T follicular helper cell (primary cell): ENCODE measurements around the gene TLN1.

Experiments used
- DNase-seq: peaks from one replicate; pipeline ENCODE4 v3.0.0-alpha.2; 2020; ENCODE audit warnings: low read depth

TLN1 gene

DNA sequence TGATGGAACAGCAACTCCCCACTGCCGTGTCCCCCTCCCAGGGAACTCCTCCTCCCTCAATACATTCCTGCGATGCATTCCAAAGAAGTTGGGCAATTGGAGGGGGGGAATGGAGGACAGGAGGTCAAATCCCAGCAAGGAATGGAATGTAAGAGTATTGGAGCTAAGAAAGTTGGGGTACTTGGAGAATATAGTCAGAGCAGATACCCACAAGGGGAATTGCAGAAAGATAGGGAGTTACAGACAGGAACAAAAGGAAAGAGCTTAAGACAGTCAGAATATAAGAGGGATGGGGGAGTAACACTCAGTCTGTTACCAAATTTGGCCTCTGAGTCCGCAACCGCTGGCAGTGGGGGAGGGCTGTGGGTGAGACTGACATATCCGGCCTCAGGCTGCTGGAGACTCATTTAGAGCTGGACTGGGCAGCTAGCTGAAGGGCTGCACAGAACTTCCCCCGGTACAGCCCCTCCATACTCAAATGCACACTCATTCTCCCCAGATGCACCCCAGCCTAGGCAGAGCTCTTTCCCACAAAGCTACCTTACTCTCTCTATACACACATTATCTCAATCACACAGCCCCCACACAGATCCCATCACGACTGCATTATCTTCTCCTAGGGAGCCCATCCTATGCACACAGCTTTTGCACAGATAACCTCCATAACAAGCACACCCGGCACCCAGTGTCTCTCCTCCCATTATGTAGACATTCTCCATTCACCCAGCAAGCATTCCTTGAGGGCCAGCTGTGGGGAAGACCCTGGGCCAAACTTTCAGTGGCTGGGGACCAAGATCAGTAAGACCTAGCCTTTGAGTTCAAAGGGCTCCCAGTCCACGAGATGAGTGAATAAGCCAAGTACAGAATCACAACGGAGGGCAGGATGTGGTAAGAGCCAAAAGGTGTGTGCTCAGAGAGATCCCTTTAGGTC is 3.7 kb downstream of the TLN1 start:
- DNase-seq = no peak

DNA sequence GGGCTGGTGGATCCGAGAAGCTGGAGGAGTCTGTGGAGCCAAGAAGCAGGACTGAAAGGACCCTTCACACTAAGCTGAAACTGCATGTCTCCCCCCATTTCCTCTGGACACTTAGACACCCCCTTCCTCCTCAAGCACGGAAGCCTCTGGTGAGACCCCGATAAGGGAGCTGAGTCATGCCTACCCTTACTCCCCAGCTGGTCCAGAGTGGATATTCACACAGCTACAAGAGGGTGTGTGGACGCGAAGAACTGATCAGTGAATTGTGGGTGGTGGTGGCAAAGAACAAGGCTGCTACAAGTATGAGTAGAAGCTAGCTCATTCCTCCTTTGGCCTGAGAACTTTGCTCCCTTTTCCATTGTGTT is 4.3 kb downstream of the TLN1 start:
- no peak for DNase-seq

DNA sequence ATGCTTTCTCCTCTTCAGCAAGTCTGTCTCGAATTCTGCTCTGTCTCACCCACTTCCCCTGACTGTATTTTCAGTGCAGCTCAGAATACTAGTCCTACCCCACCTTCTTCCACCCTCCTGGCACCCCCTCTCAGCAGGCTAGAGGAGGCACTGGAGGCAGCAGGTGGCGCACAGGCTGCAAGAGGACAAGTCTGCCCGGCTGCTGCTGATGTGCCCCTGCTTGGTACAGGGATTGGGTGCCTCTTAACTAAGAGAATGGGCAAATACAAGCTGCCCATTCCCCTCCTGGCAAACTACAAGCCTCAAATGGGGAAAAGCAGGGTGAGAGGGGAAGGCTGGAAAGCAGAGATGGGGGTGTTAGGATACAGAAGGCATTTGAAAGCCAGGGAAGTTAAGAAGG is 5.1 kb downstream of the TLN1 start:
- DNase-seq = no peak

DNA sequence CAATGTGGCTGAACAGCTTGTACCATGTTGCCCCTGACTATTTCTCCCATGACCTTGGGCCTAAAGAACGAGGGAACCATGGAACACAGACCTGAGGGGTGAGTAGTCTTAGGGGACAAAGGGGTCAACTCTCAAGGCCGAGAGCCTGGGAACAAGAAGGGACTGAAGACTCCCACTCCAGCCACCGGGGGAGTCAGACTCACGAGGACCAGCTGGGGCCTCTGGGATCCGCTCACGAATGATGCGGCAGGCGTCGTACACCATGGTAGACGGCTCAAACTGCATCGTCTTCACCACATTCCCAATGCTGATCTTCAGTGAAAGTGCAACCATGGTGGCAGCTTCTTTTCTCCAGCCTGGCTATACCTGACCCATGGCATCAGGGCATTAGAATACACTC is 6.6 kb downstream of the TLN1 start:
- DNase-seq = no peak

DNA sequence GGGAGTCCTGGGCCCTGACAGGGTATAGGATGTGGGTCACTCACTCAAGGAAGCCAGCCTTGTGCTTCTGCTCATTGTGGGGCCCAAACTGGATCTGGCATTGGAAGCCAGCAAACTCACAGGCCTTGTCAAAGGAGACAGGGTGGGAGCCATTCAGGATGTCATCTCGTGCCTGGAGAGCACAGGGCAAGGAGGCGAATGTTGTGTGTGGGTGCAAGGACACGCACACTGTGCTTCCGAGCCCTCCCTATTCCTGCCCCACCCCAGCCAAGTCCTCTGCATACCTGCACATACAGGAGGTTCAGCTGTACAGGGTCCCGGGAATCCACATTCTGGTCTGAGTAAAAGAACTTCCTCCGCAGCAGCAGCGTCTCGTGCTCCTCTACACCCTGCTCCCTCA is 8.1 kb downstream of the TLN1 start:
- no peak for DNase-seq

DNA sequence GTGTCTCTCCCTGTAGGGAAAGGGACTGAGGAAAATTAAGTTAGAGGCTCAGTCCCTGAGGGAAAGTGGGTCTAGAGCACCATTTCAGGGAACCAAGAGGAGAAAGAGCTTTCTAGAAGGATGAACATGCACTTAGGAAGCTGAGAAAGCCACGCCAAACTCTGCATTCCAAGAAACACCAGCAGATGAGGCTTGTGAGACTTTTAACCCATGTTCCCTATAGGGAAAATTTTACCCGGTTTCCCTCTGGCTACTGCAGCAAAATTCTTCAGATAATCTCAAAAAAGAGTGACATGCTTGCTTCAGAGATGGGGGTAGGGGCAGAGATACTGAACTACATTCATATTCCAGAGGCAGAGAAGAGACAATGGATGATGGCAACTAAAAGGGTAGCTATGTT is 8.6 kb downstream of the TLN1 start:
- DNase-seq = no peak

DNA sequence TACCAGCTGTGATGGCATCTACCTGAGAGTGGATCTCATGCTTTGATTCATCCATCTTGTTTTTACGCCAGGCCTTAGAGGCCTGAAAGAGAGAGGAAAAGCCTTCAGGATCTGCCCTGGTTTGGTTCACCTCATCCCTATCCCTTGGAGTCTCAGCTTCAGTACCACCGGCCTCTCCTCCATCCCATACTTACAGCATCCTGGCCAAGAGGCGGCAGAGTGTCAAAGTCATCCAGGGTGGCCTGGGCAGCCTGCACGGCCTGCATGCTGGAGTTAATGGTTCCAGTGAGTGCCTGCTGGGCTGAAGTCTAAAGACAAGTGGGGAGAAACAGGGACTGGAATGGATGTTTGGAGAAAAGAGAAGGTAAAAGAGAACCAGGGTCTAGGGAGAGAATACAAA is 12.4 kb downstream of the TLN1 start:
- DNase-seq = no peak

DNA sequence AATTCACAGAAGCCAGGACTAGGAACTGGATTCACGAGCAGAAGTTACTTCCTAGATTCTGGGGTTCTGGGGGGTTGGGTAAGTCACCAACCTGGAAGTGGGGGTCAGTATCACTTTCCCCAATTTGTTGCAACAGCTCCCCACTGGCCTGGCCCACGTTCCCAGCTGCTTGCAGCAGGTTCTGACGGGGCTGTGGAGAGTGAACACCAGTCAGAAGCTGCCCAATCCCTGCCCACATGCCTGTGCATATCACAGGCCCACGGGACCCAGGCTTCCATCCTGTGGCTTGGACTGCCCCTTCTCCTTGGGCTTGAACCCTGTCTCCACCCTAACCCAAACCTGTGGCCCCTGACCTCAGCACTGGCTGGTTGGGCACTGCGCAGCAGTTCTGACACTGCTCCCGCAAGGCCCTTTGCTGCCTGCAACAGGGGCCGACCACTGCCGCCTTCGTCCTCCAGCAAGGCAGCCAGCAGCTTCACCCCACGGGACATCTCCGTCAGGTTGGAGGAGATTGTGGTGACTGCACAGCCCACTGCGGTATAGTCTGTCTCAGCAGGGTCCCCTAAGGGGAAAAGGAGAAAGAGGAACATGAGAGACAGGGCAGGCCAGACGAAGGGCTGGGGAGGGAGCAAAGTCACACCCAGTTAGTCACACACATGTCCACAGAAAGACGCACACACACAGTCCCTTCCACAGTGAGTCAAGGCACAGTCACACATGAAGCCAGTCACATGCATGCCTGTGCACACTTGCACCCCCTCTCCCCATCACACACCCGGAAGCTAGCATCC is 13.1 kb downstream of the TLN1 start:
- no peak for DNase-seq

DNA sequence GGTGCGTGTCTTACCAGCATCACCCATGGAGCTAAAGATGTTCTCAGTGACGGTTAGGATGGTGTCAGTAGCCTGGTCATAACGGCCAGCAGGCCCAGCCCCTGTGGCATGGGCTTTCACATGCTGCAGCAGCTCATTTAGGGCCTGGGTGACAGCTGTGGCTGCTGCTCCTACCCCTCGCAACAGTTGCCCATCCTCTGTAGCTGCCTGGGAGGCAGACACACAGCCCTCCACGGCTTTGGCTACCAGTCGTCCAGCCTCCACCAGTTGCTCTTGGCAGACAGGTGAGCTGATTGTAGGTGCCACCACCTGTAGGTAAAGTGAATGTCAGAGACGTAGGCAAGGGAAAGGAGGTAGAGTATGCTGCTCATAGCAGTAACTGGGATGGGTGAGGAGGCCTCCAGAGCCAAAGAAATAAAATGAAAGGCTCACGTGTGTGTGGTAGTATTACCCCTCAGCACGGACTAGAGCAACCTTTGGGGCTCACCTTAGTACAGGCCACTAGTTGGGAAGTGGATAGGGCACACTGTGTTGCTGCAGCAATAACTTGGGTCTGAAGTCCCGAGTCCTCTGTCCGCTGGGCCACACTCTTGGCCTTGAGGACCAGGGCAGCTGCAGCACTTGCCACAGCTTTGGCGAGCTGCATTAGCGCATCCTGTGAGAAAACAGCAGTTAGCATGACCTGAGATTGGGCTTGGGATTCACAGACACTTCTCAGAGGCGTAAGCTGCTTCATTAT is 14.7 kb downstream of the TLN1 start:
- DNase-seq = no peak

DNA sequence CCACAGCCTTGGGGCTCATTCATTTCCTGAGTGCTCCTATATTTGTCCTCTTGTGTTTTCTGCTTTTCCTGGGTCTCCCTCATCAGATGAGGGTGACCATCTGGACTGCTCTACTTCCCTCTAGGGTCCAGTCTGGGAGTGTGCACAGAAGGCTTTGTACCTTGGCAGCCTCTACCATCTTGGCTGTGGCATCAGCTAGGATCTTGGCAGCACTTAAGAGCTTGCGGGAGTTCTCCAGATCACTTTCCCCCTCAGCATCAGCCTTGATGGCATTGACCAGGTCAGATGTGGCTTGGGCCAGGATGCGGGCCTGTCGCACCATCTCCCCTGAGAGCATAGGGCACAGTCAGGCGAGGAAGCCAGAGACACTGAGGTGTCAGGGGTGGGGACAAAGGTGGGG is 15.8 kb downstream of the TLN1 start:
- no peak for DNase-seq

DNA sequence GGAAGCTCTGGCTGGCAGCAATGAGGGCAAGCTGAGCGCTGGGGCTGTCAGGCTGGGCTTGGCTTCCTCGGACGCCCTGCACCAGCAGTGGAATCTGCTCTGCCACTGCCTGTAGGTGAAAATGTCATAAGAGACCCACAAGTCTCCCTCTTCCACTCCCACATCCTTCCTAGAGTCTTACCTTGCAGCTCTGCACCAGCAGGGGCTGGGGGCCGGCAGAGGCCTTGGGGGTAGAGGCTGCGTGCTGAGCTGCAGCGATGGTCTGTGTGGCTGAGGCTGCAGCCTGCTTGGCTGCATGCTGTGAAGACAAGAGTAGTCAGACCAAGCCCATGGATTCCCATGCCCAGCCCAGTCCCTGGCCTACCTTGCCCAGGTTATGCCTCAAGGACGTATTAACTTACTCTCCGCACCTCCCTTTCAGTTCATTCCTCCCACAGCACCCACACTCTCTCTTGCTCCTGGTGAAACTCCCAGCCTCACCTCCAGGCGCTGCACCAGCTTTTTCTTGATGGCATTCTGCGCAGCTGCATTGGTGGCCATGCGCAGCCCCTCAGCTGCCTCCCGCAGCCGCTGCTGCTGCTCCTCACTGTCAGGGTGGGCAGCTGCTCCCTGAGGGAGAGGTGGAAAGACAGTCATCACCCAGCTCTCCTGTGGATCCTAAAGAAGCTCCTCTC is 17.3 kb downstream of the TLN1 start:
- no peak for DNase-seq

DNA sequence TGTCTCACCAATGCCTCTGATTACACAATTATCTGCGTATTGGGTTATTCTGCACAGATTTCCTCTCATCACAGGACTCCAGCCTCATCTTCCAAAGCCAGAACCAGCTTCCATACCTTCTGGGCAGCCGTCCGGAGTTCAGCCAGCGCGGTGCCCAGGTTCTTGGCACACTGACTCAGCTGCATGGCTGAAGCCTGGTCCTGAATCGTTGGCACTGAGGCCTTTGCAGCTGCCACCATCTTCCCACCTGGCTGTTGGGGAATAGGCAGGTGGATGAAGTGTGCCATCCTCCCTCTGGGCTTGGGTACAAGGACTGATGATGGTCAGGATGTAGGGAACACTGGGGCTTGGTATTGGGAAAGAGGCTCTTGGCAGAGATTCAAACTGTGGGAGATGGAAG is 17.9 kb downstream of the TLN1 start:
- no peak for DNase-seq

DNA sequence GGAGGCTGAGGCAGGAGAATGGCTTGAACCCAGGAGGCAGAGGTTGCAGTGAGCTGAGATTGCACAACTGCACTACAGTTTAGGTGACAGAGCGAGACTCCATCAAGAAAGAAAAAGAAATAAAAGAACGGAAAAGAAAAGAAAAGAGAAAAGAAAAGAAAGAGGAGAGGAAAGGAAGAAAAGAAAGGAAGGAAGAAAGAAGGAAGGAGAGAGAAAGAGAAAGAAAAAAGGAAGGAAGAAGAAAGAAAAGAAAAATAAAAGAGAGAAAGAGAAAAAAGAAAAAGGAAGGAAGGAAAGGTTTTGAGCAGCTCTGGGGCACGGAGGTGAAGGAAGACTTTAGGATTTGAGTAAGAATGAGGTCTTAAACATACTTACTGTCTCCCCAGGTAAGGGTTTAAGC is 18.4 kb downstream of the TLN1 start:
- no peak for DNase-seq

DNA sequence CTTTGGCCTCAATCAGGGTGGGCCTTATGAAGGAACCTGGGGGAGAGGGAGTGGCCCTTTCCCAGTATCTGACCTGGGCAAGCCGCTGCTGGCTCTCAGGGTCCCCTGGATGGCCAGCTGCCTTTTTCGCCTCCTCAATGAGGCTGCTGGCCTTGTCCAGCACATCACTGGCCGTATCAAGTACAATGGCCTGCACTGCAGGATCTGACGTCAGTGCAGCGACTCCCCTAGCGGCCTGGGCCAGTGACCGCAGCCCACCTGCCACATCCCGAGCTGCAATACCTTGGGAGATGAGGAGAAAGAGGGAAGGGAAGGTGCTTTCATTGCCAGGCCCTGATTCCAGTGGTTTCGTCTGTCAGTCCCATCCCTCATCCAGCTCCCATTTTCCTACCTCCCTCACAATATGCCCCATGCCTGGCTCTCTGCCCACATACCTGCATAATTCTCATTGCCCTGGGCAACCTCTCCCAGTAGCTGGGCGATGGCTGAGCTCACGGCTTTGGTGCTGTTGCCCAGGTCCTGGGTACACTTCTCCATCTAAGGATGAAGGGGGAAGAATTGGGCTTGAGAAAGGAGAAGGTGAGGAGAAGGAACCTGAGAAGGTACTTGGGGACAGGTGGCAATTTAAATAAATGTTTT is 19.1 kb downstream of the TLN1 start:
- no peak for DNase-seq

DNA sequence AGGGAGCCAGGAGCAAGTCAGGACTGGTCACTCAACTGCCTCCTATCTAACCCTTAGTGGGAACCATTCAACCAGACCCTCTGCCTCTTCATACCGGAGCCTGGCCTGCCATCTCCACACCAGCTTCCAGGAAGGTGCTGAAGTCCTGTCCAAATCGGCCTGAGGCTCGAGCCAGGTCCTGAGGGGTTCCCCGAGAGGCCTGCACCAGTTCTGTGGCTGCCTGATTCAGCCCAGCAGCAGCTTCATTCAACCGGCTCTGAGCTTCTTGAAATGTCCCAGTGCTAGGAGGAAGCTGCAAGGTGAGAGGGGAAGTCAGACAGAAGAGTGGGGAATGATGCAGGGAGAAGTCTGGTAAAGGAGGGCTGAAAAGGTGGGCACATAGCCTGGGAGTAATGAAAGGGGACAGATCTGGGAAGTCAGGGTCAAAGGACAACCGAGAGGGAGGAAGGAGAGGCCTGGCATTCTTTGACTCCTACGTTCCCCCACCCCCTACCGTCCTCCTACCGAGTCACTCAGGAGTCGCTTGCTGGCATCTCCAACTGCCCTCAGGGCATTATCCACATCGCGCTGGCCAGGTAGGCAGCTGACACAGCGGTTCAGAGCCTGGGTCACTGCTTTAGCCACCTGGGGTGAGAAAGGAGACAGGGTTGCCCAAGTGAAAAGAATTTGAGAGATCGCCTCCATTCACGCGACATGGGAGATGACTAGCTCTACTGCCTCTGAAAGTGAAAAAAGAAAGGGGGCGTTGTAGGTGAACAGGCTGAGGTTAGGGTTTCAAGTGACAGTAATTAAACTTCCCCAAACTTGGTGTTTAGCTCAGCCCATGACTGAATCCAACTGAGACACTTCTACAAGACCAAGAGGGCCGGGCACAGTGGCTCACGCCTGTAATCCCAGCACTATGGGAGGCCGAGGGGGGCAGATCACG is 20.2 kb downstream of the TLN1 start:
- no peak for DNase-seq

DNA sequence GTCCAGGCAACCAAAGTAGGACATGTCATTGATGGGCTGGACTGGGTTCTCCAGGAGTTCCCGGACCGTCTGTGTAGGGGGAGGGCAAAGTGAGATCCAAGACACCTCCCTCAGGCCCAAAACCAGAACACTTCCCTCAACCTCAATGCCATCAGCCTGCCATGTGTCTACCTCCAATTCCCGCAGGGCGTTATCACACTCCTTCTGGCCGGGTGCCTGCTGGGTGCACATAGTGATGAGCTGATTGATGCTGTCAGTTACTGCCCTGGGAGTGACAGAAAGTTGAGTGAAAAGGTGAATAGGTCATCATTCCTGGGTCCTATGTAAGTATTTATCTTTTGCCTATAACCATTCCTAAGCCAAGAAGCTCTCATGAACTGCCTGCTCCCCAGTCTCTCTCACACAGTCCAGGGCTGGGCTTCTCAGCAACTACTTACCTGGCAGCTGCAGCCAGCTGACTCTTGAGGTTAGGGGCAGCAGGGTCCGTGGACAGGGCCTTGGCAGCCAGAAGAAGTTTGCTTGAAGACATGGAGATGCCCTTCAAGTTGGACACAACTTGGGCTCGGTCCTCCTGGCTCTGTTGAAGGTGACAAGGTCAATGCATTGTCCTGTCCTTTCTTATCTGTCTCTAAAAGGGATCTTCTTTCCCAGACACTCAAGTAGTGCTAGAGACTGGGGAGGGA is 21.0 kb downstream of the TLN1 start:
- no peak for DNase-seq

DNA sequence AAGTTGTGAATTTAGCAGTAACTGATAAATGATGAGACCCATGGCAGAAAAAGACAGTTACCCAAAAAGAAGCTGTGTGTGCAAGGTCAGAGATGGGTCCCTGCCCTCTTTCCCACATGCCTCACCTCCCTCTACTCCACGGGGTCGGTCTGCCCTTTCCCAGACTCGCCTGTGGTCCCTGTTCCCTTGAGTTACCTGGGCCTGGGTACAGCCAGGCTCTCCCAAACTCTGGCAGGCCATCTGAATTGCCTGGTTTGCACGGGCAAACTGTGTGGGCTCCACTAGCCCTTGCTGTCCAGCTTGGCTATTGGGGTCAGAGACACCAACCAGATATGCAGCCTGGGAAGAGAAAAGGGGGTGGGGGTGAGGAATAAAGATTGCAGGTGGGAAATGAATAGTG is 23.8 kb downstream of the TLN1 start:
- no peak for DNase-seq

DNA sequence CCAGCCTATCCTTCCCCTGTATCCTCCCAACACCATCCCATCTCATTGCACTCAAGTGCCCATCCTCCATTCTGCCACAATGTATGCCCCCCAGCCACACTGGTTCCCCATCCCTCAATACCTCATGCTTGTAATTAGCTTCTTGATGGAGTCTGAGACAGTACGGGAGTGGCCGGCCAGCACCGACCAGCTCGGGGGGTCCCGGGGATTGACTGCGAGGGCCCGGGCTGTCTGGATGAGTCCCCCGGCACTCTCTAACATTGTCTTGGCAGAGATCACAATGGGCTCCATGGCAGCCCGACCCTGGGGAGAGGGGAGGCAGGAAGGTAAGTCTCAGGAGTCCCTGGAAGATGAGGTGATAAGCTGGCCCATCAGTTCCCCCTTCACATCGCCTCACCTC is 25.0 kb downstream of the TLN1 start:
- no peak for DNase-seq

DNA sequence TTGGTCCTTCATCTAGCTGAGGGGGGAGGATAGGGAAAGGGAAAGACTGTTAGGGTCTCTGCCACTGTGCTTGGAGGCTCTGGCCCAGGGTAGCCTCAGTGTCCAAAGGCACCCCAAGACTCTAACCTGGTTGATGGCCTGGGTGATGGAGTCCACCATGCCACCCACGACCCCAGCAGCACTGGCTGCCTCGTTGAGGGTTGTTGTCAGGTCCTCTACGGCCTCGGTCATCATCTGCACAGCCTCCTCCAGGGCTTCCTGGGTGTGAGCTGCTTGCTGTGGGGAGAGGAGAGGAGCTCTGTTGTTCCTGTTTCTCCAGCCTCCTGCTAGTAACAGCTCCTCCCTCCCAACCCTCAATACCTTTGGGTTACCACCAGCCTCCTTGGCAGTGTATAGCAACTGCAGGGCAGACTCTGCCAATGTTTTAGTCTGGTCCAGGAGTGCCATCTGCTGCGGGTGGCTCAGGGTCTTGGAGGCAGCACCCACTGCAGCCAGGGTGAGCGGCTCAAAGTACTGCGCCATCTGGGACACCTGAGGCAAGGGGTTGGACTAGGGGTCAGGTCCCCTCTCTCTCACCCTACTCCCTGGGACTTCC is 26.1 kb downstream of the TLN1 start:
- DNase-seq = no peak

DNA sequence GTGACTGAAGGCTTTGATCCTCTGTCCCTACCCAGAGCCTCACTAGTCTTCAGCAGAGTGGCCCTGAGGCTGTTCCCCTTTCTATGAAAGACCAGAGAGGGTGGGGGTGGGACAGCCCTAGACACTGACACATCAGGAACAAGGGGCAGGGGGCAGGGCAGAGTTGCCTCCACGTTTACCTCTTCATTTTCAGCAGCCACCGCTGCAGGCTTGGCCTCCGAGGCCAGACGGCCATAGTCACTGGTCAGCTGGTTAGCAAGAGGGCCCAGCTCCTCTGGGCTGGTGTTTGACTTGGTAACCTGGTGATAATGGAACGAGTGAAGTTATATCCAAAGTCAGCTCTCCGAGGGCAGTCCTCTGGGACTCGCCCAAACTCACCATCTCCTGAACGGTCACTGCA is 26.6 kb downstream of the TLN1 start:
- DNase-seq = no peak
